GM18861 (cell line): ENCODE results near the gene SLC43A2.
"Not testable (repeated sequence)": the region's sequence is repeated elsewhere in the genome, so short reads cannot be mapped to it uniquely, and the experiment has no call there.

Experiments used
- ATAC-seq: cut with Tn5 transposase; IDR thresholded peaks from one replicate; pipeline ENCODE4 v1.9.1; 2021; ENCODE audit not compliant: unreplicated experiment

SLC43A2 gene

DNA sequence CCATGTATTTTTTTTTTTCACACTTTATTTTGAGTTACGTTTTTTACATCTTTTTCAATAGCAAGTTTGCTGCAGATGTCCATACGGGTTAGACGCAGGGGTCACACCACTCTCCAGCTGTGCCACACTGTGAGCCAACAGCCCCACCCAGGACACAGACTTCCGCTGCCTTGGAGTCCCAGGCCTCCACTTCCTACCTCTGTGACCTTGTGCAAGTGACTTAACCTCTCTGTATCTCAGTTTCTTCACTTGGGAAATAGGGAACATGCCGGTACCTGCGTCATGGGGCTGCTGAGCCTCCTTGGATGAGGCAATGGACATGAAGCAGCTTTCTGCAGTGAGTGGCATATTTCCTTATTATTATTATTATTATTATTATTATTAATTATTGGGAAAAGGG, 62.8 kb downstream of the SLC43A2 start:
- no peak for ATAC-seq

DNA sequence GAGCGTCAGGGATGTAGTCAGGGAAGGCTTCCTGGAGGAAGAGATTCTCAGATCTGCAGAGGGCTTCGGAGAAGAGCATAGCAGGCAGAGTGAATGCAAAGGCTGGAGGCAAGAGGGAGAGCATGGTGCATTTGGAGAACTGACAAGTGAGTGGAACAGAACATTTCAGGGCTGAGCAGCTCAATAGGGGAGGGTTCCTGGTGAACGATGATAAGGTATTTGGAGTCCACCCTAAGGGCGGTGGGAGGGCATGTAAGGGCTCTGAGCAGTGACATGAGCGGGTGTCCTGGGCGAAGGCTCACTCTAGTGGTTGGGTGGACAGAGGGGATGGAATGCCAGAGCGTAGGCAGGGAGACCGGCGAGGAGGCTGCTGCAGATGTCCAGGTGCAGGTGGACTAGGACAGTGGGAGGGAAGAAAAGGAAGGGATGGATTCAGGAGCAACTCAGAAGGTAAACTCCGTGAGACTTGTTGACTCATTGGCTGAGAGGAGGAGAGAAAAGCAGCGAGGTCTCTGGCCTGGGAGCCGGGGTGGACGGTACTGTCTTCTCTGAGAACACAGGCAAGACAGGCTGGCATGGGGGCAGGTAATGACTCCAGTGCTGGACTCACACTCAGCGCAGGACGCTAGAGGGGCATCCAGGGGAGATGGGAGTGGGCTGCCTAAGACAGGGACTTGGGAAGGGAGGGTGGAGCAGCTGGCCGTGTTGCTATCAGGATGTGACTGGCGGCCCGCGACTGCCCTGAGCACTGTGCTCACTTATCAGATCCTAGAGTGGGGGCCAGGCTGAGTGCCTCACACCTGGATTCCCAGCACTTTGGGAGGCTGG, 64.6 kb downstream of the SLC43A2 start:
- no peak for ATAC-seq

GRCh38 chr17:1563471-1563785, 65.2 kb downstream of the SLC43A2 start:
- ATAC-seq: not testable (repeated sequence)

- ATAC-seq: peak; percentile 26
These were observed 66.4 kb downstream of the SLC43A2 start for GRCh38 chr17:1562176-1562643.

DNA sequence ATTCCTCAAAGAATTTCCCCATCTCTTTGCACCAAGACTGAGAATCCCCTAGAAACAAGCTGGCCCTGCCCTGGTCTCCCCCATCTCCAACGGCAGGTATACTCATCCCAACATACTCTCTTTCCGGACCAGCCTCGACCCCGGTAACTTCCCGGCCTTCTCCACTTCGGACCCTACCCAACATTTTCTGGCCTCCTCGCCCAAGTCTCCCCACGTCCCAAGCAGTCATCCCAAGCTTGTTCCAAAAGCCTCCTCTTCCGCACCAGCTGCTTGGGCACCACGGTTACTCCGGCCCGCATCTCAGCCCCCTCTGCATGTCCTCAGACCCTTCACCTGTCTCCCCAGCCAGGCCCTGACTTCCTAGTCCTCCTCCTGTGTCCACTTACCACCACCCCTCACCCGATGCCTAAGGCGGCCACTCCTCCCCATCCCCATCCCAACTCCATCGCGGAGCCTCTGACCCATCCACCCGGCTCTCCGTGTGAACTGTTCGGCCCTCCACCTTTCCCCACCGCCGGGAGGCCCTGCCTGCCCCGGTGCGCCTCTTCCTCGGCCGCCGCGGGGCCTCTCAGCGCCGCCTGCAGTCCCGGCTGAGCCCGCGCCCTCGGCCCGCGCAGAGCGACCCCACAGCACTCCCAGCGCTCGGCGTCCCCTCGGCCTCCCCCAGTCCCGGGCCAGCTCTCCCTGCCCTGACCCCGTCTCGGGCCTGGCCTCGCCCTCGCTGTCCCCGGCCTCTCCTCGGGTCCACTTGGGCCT, 67.0 kb downstream of the SLC43A2 start:
- ATAC-seq: no peak

DNA sequence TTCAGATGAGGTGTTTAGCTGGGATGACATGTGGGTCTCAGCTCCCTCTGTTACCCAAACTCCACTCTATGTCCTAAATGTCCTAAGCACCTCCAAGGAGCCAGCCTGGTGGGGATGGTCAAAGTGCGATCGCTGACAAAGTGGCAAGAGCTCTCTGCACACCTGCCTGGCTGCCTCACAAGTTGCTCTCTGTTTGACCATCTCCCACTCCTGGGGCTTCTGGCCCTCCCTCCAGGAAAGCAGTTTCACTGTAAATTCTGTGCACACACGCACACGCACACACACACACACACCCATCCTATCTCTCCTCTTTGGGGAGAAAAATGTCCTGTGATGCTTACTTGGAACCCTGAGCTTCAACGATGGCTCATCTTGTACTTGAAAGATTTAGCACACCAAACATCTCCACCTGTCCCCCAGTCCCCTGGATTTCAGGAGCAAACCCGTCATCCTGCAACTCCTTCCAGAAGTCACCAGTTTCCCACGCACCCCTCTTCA, 67.7 kb downstream of the SLC43A2 start:
- no peak for ATAC-seq

DNA sequence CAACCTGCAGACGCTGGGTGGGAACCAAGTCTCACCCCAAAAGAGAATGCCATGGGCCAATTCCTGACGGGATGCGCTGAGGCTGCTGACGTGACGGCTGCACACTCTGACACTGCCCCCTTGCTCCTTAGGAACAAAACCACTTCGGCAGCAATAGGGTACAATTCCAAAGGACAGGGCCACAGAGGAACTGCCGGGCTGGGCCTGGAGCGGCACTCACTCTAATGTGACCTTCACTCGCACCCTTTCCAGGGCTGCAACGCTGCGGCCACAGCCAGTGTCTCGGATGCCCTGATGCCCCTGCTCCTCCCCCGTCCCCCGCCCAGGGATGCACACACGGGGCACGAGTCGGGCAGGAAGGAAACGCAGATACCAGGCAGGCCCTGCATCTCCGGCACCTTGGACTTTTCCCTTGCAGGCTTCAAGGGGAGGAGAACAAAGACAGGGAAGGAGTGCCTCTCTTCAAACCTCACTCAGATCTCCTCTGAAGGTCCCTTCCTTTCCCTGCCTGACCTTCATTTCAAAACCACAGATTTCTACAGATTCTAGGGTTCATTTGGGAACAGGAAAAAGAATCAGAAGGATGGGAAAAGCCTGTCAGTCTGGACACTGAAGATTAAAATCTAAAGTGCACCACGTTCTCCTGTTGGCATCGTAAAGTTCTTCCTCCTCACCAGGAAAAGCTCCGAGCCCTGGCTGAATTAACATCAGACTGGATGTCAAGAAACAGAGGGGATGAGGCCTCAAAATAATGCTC, 68.4 kb downstream of the SLC43A2 start:
- ATAC-seq: no peak

GRCh38 chr17:1559047-1560043, 69.3 kb downstream of the SLC43A2 start:
- no peak for ATAC-seq

DNA sequence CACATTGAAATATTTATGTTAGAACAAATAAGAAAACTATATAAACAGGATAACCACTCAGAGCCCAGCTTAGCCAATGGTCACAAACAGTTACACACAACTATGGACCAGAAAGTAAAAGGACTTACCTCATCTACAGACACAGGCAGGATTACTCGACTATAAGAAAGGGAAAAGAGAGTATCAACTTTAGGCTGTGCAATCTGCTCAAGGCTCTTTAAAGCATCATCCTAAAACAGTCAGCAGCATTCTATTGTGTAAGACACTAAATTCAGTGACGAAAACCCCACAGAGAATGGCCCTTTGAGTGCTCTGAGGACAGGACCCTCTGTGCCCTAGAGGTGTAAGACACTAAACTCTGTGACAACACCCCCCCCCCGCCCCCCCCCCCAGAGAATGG, 70.2 kb downstream of the SLC43A2 start:
- ATAC-seq: no peak

- ATAC-seq: no peak
These were observed 71.1 kb downstream of the SLC43A2 start for GRCh38 chr17:1557355-1558095.

DNA sequence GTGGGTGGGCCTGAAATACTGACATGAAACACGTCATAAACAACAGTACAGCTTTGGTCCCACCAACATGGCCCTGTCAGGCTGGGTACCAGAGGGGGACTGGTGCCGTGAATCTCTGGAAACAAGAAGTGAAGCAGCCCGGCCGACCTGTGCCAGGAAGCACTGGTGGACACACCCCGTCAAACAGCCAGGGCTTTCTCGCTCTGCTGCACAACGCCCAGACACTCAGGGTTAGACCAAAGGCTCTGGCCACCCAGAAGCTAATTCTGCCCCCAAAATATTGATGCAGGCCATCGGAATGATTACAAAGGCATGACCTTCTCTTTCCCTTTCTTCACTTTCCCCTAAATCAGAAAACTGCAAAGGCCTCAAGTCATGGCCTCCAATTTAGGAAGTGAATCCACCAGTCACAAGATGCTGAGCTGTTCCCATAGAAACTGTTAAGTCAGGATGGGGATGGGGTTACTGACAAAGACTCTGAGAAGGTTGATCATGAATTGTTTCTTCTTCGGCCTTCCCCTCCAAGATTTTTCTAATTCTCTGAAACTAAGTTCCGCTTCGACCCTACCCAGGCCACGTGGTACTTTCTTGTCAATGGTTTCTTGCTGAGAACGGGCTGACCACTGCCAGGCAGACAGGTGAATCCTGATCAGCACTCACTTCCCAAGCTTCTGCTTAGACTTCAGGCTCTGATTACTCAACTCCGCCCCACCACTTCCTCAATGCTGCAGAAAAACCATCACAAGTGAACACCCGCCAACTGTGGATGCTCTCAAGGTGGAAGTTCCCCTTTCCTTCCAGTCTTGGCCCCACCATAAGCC, 72.8 kb downstream of the SLC43A2 start:
- ATAC-seq: no peak

GRCh38 chr17:1554751-1555540, 73.7 kb downstream of the SLC43A2 start:
- no peak for ATAC-seq

- no peak for ATAC-seq
These were observed 75.0 kb downstream of the SLC43A2 start for GRCh38 chr17:1553354-1554266.

GRCh38 chr17:1552932-1553331, 75.7 kb downstream of the SLC43A2 start:
- ATAC-seq: no peak

DNA sequence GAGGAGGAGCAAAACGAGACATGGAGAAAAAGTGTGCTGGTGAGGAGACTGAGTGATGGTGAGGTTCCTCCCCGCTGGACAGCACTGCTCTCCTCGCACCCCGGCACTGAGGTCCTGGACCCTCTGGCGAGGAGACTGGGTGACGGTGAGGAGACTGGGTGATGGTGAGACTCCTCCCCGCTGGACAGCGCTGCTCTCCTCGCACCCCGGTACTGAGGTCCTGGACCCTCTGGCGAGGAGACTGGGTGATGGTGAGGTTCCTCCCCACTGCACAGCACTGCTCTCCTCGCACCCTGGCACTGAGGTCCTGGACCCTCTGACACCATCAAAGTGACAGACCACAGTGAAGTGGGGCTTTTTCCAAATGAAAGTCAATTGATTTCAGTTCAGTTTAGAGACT, 76.9 kb downstream of the SLC43A2 start:
- no peak for ATAC-seq

- ATAC-seq: no peak
These were observed 80.6 kb downstream of the SLC43A2 start for GRCh38 chr17:1548032-1548431.
